ELR (cell line): ENCODE results near the gene DAP3.
"Not testable (repeated sequence)": the region's sequence is repeated elsewhere in the genome, so short reads cannot be mapped to it uniquely, and the experiment has no call there.

Experiments
- DNase-seq: peaks from one replicate; pipeline ENCODE4 v3.0.0-alpha.2; 2015; ENCODE audit warnings: low read depth

Gene DAP3

GRCh38 chr1:155687705-155688323 lies 1.1 kb upstream of the DAP3 start:
- not testable (repeated sequence) for DNase-seq

DNA sequence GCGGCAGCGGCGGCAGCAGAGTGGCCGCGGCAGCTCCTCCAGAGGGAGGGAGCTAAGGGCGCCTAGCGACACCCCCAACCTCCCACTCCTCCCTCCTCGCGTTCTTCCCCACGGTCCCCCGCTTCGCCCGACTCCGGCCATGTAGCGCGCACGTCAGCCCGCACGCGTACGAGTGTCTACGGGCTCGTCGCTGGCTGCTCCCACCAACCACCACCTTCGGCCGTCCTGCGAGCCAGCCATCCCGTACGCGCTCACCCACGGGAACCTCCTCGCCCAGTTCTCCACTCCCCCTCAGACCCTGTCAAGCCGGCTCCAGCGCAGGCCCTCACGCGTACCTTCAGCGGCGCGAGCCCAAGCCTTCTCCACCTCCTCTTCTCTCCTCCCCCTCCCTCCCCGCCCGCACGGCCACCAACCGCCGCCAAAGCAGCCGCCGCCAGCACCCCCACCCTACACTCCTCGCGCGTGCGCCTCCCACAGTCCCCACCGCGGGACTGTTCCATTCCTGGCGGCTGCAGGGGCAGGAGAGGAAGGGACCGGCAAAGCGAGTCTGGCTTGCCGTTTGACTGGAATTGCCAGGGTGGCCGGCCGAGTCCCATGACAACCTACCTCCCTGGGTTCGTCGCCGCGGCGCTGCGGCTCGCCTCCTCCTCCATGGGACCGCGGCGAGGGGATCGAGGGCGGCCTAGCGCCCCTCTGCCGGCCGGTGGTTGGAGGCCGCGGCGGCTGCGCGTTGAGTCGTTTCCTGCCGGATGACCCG lies 389 bp upstream of the DAP3 start, which contains the start of gene YY1AP1:
Gene YY1AP1 (minus strand): TSS at position 451 of the 757 bp plus-strand sequence. CDS start 8,338 bp downstream, outside the sequence.
- peak; percentile 90 for DNase-seq

DNA sequence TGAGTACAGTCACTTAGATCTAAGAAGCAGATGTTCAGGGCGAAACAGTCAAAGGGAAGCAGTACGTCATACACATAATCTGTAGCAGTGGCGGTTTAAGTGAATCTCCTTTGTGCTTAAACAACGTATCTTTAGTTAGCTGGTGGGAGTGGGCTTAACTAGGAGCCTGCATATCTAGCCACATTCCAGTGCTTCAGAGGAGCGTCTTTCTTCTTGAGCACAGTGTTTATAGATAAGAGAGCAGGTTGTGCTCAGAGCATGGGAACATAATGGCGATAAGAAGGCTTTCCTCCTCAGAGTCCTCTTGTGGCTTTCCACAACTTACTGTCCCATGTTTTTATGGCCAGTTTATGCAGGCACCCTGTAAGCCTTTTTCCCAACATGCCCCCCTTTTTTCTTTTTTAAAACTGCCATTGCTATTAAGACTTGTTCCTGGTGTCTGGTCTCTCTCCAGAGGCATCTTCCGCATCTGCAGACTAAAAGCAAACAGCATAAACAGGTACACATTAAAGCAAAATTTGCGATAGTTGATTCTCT lies 3.2 kb downstream of the DAP3 start:
- DNase-seq = no peak

GRCh38 chr1:155694167-155694566 lies 5.3 kb downstream of the DAP3 start:
- DNase-seq = no peak

GRCh38 chr1:155695072-155695471 lies 6.2 kb downstream of the DAP3 start:
- no peak for DNase-seq

- no peak for DNase-seq
Measured at GRCh38 chr1:155695608-155696007, 6.7 kb downstream of the DAP3 start.

GRCh38 chr1:155696524-155696923 lies 7.6 kb downstream of the DAP3 start:
- DNase-seq = no peak

GRCh38 chr1:155697046-155697445 lies 8.2 kb downstream of the DAP3 start:
- DNase-seq = no peak

DNA sequence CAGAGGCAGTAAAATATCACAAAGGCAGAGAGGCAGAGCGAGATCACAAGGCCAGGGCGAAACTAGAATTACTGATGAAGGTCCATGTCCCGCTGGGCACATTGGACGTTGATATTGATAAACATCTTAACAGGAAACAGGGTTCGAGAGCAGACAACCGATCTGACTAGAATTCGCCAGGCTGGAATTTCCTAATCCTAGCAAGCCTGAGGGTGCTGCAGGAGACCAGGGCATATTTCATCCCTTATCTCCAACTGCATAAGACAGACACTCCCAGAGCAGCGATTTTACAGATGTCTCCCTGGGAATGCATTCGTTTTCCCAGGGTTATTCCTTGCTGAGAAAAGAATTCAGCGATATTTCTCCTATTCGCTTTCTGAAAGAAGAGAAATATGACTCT lies 8.7 kb downstream of the DAP3 start:
- DNase-seq = not testable (repeated sequence)

GRCh38 chr1:155698382-155699038 lies 9.6 kb downstream of the DAP3 start:
- peak; percentile 63 for DNase-seq

DNA sequence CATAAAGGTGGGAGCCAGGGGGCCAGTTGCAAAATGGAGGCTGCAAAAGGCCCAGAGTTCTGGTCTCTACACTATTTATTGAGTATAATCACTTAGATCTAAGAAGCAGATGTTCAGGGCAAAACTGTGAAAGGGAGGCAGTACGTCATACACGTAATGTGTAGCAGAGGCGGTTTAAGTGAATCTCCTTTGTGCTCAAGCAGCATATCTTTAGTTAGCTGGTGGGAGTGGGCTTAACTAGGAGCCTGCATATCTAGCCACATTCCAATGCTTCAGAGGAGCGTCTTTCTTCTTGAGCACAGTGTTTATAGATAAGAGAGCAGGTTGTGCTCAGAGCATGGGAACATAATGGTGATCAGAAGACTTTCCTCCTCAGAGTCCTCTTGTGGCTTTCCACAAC lies 10.2 kb downstream of the DAP3 start:
- DNase-seq = not testable (repeated sequence)

DNA sequence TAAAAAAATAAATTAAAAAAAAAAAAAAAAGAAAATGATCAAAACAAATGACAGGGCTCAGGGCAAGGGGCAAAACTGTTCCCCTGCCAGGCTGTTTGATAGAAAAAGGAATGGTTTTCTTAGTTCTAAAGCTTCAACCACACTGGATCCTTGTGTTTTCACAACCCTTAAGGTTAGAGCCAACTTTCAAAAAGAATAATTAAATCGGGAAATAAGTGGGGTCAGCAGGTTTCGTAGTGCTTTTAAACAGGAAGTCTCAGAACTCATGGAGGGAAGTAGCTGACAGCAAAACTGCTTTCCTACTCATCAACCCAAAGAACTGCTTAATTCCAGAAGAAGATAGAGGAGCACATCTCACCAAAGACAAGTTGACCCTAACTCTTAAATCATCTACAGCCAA lies 12.8 kb downstream of the DAP3 start:
- DNase-seq = not testable (repeated sequence)

DNA sequence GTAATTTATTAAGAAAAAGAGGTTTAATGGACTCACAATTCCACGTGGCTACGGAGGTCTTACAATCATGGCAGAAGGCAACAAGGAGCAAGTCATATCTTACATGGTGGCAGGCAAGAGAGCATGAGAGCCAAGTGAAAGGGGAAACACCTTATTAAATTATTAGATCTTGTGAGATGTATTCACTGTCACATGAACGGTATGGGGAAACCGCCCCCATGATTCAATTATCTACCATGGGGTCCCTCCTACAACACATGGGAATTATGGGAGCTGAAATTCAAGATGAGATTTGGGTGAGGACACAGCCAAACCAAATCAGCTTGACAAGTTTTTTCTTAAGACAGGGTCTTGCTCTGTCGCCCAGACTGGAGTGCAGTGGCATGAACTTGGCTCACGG lies 14.3 kb downstream of the DAP3 start:
- DNase-seq = no peak

DNA sequence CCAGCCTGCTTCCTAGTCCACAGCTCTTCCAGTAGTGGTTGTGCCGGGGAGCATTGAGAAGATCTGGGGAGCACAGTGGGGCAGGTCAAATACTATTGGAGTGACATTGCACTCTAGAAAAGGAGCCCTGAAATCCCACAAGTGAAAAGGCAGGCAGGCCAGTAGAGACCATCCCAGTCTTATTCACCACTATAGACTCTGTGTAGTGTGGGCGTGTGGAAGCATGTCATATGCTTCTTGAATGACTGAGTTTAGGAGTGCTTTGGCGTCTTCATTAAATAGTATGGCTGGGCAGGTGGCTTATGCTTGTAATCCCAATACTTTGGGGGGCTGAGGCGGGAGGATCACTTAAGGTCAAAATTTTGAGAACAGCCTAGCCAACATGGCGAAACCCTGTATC lies 15.5 kb downstream of the DAP3 start:
- DNase-seq = not testable (repeated sequence)

GRCh38 chr1:155706139-155706538 lies 17.2 kb downstream of the DAP3 start:
- peak; percentile 78 for DNase-seq

GRCh38 chr1:155709391-155709790 lies 20.5 kb downstream of the DAP3 start:
- DNase-seq = no peak

- DNase-seq = not testable (repeated sequence)
Measured at GRCh38 chr1:155711457-155711856, 22.6 kb downstream of the DAP3 start.

DNA sequence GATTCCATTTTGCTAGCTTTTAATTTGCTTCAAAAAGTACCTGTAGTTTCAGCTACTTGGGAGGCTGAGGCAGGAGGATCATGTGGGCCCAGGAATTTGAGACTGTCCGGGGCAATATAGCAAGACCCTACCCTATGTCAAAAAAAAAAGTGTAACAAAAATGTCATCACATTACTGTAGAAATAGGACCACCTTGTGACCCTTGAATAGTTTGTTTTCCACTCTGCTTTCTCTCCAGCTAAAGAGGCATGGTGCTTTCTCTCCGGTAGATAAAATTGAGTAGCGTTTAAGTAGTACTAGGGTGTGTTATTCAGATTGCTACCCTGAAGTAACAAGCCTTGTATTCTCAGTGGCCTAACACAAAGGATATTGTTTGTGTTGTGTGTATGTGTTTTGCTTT lies 23.7 kb downstream of the DAP3 start:
- DNase-seq = peak; percentile 10

DNA sequence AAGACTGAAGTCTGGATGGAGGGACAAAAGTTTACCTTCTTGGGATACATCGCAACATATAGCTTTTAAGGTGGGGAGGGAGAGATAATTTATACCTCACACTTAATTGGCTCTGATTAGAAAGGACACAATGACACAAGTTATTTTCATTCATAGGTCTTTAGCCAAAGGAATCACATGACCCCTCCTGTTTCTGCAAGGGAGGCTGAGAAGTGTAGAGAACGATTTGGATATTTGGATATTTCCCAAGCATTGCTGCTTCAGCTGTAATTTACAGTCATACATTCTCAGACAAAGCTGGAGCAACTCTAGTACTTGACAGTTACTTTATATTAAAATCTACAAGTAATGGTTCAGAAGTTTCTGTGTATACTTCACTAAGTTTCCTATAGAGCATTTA lies 24.2 kb downstream of the DAP3 start:
- no peak for DNase-seq

- DNase-seq = not testable (repeated sequence)
Measured at GRCh38 chr1:155715056-155715455, 26.2 kb downstream of the DAP3 start.

- DNase-seq = no peak
Measured at GRCh38 chr1:155715777-155716176, 26.9 kb downstream of the DAP3 start.

- no peak for DNase-seq
Measured at GRCh38 chr1:155717041-155717440, 28.1 kb downstream of the DAP3 start.
